Esophagus squamous epithelium (tissue), 5 donors: Measurements from ENCODE around the gene TSHR. TPM values are rescaled to one million over a fixed set of nuclear protein-coding genes. Genes with fewer than 3 reads are reported as not detected.
A peak's percentile ranks its signal among the peaks of the same experiment; 100 is the strongest.

ENCODE experiments used
- DNase-seq: peaks from one replicate; lab custom pipeline; 2025; lab: John Stamatoyannopoulos, UW
- H3K27ac ChIP-seq, 4 donors: fragments of 200-600 bp; sonication (generic); one replicate each; pipeline ENCODE4 v1.5.1; 2016 to 2019; ENCODE audit warnings: mild to moderate bottlenecking in 1 of 4
- H3K27me3 ChIP-seq, 4 donors: fragments of 200-600 bp; sonication (generic); 1 replicate in 3 of 4; 2 replicates in 1 of 4; pipeline versions ENCODE4 v1.5.1 to v1.6.0; 2017 to 2021; ENCODE audit warnings: antibody characterized with exemption in 1 of 4
- H3K36me3 ChIP-seq, 3 donors: fragments of 200-600 bp; sonication (generic); one replicate each; pipeline ENCODE4 v1.5.1; 2016 to 2019
- H3K4me1 ChIP-seq, 3 donors: fragments of 200-600 bp; sonication (generic); one replicate each; pipeline ENCODE4 v1.5.1; 2017 to 2019
- H3K4me3 ChIP-seq, 4 donors: fragments of 200-600 bp; sonication (generic); 1 replicate in 3 of 4; 2 replicates in 1 of 4; pipeline ENCODE4 v1.5.1; 2016 to 2019; ENCODE audit warnings: mild to moderate bottlenecking in 2 of 4, moderate library complexity in 1 of 4
- H3K9me3 ChIP-seq, 3 donors: fragments of 200-600 bp; sonication (generic); one replicate each; pipeline ENCODE4 v1.5.1; 2016 to 2019
- CTCF ChIP-seq, 6 experiments: fragments of 450-650 bp in 4 of 6; fragments of 200-600 bp in 2 of 6; sonication (generic) in 2 of 6; IDR thresholded peaks; one replicate each; pipeline ENCODE4 v1.5.1; 2016 to 2019; ENCODE audit warnings: antibody characterized with exemption in 6 of 6, mild to moderate bottlenecking in 4 of 6, moderate library complexity in 4 of 6
- POLR2A ChIP-seq, 4 donors: fragments of 450-650 bp; IDR thresholded peaks; one replicate each; pipeline ENCODE4 v1.6.1; 2017; ENCODE audit warnings: antibody characterized with exemption in 4 of 4, mild to moderate bottlenecking in 4 of 4, moderate library complexity in 3 of 4
- WGBS, 2 donors: methylation state at CpG; one replicate each; pipeline ENCODE4 v1.1.5; 2018; 5-methylcytosine and 5-hydroxymethylcytosine counted together
- intact Hi-C: fragments of 100-400 bp; cut with DNase I; formaldehyde crosslinking; loops from one replicate; pipeline ENCODE4 v1.15.0; 2022
- total RNA-seq, 4 donors: library from RNA; depleted of rRNA; stranded (reverse); fragments of >200 nt; gene quantifications; one replicate each; pipeline ENCODE4 v1.1.0, GENCODE V29; 2016
- donor health status: DM: yes; HTN: yes; CAD: no.

Gene TSHR
- total RNA-seq, 4 donors from 2014 or later: not detected

DNA sequence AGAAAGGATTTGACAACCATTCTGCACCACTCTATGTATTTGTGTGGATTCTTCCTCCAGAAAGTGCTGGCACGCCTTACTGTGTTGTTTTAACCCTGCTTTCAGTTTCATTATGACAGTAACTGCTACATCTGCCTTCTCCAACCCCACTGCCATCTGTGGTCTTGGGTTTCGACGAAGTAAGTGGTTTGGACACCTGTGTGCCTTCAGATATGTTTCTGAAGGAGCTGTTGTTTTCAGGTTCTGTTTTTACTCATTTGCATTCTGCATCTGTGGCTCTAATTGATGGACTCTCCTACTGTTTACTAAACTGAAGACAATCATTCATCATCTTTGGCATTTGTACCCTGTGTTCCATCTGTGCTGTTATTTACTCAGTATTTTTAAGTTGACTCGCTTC, 4.1 kb downstream of the TSHR start:
- 29 to 40% methylated on average over 4 of the region's 4 CpGs for WGBS, 2 donors
- H3K9me3 ChIP-seq: no peaks in the 10 kb centered on the region

GRCh38 chr14:80965037-80965436, 9.6 kb downstream of the TSHR start:
- intact Hi-C loops: no loop called here
- H3K4me1 ChIP-seq: peaks cover 0 to 1% (median 0%) of the 10 kb centered on the region in 3 donors
- H3K27ac ChIP-seq: no peak overlapping the region
- no peak for DNase-seq
- no peak overlapping the region for H3K4me3 ChIP-seq
- no peaks in the 10 kb centered on the region for H3K36me3 ChIP-seq
- H3K9me3 ChIP-seq: no peaks in the 10 kb centered on the region
- no peak for TF ChIP-seq POLR2A (IDR thresholded peaks at IDR 0.05)
- no peak for TF ChIP-seq CTCF (IDR thresholded peaks at IDR 0.05)
- no peaks in the 10 kb centered on the region for H3K27me3 ChIP-seq
- WGBS, 2 donors: 64 to 67% methylated on average over 5 of the region's 5 CpGs

More for the DNA sequence above, 4.1 kb downstream of the TSHR start:
- H3K4me1 ChIP-seq: peaks cover 7 to 23% (median 8%) of the 10 kb centered on the region in 3 donors
- H3K4me3 ChIP-seq: peak overlapping the region in 1 of 4 donors; percentile 30
- intact Hi-C loops: no loop called here
- DNase-seq: peak; percentile 1
- TF ChIP-seq CTCF (IDR thresholded peaks at IDR 0.05) (no peak), POLR2A (IDR thresholded peaks at IDR 0.05) (no peak)
- peaks cover 0 to 34% (median 3%) of the 10 kb centered on the region in 4 donors for H3K27me3 ChIP-seq
- H3K36me3 ChIP-seq: no peaks in the 10 kb centered on the region
- peak overlapping the region in 1 of 4 donors; percentile 9 for H3K27ac ChIP-seq

DNA sequence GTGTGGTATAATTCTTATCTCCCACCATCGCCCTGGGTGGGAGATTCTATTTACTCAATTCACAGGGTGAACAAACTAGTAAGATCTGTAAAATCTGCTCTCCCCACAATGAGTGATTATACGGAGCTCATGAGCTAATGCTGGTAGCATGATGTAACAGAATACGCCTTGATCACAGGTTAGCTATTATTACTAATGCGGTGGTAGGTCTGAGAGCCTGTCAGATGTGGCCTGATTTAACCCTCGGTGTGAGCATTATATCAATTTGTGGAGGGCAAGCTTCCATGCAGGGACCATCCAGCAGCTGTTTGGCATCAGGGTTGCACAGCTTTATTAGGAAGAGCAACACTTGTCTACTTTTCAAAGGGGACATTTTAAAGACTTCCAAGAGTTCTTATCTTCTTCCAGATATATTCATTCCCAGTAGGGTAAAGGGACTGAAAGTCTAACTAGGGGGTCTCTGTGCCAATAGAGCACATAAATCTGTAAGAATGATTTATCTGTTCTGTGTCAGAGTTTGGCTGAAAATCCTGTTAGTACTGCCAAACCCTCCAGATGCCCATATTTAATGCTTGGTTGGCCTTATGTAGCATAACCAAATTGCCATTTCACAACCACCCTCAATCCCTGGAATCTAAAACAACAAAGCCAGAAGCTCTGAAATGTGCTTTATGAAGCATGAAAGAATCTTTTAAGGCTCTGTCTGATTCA, 18.7 kb downstream of the TSHR start:
- Histone ChIP-seq H3K9me3 (no peaks in the 10 kb centered on the region), H3K27ac (peak overlapping the region in 2 of 4 donors; percentile 32 to 66), H3K27me3 (peaks cover 0 to 7% (median 0%) of the 10 kb centered on the region in 4 donors), H3K4me1 (peaks cover 0 to 25% (median 0%) of the 10 kb centered on the region in 3 donors), H3K36me3 (no peaks in the 10 kb centered on the region), H3K4me3 (no peak overlapping the region)
- 21 to 39% methylated on average over 3 to 5 of the region's 5 CpGs for WGBS, 2 donors
- no peak for DNase-seq
- intact Hi-C loops: no loop called here
- TF ChIP-seq POLR2A (IDR thresholded peaks at IDR 0.05) (no peak), CTCF (IDR thresholded peaks at IDR 0.05) (no peak)

DNA sequence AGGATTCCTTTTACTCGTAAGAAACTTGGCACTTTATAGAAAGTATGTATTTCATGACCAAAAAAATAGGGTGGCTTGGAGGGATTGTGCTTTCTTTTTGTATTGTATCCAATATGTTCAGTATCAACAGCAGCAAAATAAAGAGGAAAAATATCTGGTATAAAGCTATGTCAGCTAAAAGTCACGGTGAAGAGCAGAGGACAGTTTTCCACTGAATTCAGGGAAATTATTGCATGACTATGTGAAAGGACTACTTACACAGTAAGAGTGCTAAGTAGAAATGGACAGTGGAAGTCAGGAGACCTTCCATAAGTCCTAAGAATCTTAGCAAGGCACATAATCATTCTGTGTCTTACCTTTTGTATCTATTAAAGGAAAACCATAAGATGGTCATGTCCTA, 19.3 kb downstream of the TSHR start:
- Histone ChIP-seq H3K27ac (peak overlapping the region in 1 of 4 donors; percentile 66), H3K36me3 (no peaks in the 10 kb centered on the region), H3K27me3 (peaks cover 0 to 7% (median 0%) of the 10 kb centered on the region in 4 donors), H3K4me1 (peaks cover 0 to 25% (median 0%) of the 10 kb centered on the region in 3 donors), H3K4me3 (no peak overlapping the region), H3K9me3 (no peaks in the 10 kb centered on the region)
- no peak for DNase-seq
- 37 to 46% methylated on average over 2 of the region's 2 CpGs for WGBS, 2 donors
- no peak for TF ChIP-seq POLR2A (IDR thresholded peaks at IDR 0.05)
- TF ChIP-seq CTCF (IDR thresholded peaks at IDR 0.05): no peak
- intact Hi-C loops: no loop called here

DNA sequence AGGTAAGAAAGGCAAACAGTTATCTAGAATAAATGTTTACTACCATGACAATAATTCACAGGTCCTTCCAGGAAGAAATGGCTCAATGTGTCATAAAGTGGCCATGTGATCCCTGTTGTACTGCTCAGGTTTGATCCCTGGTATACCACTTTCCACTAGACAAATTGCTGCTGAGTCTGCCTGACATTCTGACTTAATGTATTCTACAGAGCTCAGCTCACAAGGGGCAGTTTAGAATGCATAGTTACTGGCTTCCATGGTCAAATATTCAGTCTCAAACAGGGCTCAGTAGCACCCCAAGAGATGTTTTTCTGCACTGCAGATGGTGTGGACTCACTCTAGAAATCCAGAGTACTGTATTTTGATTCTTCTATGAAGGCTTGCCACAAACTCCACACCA, 21.8 kb downstream of the TSHR start:
- no peaks in the 10 kb centered on the region for H3K9me3 ChIP-seq
- intact Hi-C loops: no loop called here
- H3K4me3 ChIP-seq: no peak overlapping the region
- TF ChIP-seq POLR2A (IDR thresholded peaks at IDR 0.05) (no peak), CTCF (IDR thresholded peaks at IDR 0.05) (no peak)
- DNase-seq: no peak
- H3K27me3 ChIP-seq: peaks cover 0 to 10% (median 0%) of the 10 kb centered on the region in 4 donors
- H3K36me3 ChIP-seq: no peaks in the 10 kb centered on the region
- no peak overlapping the region for H3K27ac ChIP-seq
- peaks cover 0 to 25% (median 0%) of the 10 kb centered on the region in 3 donors for H3K4me1 ChIP-seq
